ENCODE results near the gene LRRC10.
"Not testable (repeated sequence)": the region's sequence is repeated elsewhere in the genome, so short reads cannot be mapped to it uniquely, and the experiment has no call there.

Gene LRRC10

GRCh38 chr12:69620921-69621320 lies 10.2 kb upstream of the LRRC10 start:
- DNase-seq (ENCODE audit: extremely low read depth, low read depth): no peak
- TF ChIP-seq, protein P1, sequence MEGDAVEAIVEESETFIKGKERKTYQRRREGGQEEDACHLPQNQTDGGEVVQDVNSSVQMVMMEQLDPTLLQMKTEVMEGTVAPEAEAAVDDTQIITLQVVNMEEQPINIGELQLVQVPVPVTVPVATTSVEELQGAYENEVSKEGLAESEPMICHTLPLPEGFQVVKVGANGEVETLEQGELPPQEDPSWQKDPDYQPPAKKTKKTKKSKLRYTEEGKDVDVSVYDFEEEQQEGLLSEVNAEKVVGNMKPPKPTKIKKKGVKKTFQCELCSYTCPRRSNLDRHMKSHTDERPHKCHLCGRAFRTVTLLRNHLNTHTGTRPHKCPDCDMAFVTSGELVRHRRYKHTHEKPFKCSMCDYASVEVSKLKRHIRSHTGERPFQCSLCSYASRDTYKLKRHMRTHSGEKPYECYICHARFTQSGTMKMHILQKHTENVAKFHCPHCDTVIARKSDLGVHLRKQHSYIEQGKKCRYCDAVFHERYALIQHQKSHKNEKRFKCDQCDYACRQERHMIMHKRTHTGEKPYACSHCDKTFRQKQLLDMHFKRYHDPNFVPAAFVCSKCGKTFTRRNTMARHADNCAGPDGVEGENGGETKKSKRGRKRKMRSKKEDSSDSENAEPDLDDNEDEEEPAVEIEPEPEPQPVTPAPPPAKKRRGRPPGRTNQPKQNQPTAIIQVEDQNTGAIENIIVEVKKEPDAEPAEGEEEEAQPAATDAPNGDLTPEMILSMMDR (IDR thresholded peaks at IDR 0.05; ENCODE audit: low read depth, low read length): no peak

DNA sequence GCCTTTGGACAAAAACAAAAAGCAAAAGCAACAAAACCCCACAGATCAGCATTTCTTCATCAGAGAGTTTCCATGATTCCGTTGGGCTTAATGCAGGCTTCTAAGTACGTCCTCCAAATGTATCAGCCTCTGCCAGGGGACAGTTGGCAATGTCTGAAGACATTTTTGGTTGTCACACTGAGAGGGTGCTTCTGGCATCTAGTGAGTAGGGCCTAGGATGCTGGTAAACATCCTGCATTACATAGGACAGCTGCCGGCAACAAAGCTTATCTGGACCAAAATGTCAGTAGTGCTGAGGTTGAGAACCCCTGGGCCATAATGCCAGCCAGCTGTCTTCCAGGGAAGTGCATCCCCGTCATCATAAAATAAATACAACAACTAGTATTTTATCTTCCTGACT lies 9.4 kb upstream of the LRRC10 start:
- TF ChIP-seq, protein P1 (IDR thresholded peaks at IDR 0.05; ENCODE audit: low read depth, low read length): no peak
- no peak for DNase-seq (ENCODE audit: extremely low read depth, low read depth)

DNA sequence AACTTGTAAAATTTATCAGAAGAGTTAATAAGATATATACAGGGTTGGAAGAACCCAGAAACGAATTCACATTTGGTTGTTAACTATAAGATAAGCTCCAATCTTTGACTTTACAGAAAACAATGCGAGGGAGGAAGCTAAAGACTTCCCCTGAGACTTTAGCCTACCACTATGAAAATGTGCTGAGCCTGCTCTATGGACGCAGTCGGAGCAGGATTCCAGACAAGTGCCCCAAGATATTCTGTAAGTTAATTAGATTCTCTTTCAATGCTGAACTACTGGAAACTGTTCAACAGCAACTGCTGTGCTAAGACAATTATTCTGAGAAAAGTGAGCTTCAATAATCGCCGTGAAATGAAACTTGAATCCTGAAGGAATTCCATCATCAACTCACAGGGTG lies 8.3 kb upstream of the LRRC10 start:
- no peak for DNase-seq (ENCODE audit: extremely low read depth, low read depth)
- TF ChIP-seq, protein P1 (IDR thresholded peaks at IDR 0.05; ENCODE audit: low read depth, low read length): no peak

DNA sequence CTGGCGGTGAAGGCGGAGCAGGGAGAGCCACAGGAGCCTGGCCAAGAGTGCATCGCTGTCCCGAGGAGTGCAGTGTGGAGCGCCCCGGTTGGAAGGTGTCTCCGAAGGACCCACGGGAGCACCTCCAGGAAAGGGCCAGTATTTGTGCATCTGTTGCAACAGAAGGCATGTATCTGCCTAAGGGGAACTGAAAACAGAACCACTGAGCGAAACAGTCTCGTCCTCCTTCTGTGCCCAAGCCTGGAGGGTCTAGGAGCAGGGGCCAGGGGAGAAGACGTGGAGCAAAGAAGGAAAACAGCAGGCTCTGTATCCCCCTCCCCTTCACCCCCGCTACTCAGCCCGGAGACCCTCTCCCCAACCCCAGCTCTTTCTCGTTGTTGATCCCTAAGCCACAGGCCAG lies 5.3 kb upstream of the LRRC10 start:
- no peak for DNase-seq (ENCODE audit: extremely low read depth, low read depth)
- TF ChIP-seq, protein P1 (IDR thresholded peaks at IDR 0.05; ENCODE audit: low read depth, low read length): no peak

DNA sequence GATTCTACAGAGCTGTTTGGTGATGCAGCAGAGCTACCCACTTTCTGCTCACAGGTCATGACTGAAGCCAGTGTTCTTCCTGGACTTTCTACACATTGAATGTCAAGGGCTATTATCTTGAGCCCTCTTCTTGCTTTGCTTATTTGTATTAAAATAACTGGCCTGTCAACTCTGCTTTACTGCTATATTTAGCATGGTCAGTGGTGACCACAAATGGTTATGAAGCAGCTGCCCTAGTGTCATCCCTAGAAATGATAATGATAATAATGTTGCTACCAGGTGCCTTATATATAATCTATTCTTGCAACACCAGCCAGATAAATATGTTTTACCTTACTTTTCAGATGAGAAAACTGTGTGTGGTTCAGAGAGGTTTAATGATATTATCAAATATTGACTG lies 2.6 kb upstream of the LRRC10 start:
- DNase-seq (ENCODE audit: extremely low read depth, low read depth): no peak
- TF ChIP-seq, protein P1 (IDR thresholded peaks at IDR 0.05; ENCODE audit: low read depth, low read length): no peak

DNA sequence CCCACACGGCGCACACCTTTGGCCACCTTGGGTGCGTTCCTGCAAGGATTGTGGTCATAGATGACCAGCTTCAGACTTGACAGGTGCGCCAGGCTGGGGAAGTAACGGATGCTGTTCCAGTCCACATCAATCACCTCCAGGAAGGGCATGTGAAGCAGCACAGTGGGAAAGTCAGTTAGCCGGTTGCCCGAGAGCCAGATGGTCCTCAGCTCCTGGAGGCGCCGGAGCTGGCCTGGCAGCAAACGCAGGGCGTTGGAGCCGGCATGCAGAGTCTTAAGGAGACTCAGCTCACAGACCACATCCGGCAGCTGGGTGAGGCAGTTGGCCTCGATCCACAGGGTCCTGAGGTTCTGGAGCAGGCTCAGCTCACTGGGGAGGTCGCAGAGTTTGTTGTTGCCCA lies 581 bp downstream of the LRRC10 start:
- TF ChIP-seq, protein P1 (IDR thresholded peaks at IDR 0.05; ENCODE audit: low read depth, low read length): no peak
- DNase-seq (ENCODE audit: extremely low read depth, low read depth): no peak

DNA sequence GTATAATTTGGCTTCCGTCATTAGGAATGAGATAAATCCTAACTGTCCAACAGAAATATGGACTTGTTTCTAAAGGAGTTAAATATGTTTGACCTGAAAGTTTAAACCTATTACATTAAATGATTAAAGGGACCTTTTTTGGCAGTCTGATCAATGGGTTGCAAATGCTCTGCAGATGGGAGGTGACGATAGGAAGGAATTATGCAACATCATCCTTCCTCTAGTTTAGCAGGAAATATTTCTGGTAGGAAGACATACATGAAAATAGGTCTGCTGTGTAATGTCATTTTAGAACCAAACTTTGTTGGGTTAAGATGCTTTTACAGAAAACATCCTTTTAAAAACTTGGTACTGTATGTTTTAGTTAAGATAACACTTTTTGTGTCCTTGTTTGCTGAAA lies 2.6 kb downstream of the LRRC10 start:
- DNase-seq (ENCODE audit: extremely low read depth, low read depth): no peak
- TF ChIP-seq, protein P1 (IDR thresholded peaks at IDR 0.05; ENCODE audit: low read depth, low read length): no peak

- DNase-seq (ENCODE audit: extremely low read depth, low read depth): not testable (repeated sequence)
These were observed 6.4 kb downstream of the LRRC10 start for GRCh38 chr12:69604275-69604674.

DNA sequence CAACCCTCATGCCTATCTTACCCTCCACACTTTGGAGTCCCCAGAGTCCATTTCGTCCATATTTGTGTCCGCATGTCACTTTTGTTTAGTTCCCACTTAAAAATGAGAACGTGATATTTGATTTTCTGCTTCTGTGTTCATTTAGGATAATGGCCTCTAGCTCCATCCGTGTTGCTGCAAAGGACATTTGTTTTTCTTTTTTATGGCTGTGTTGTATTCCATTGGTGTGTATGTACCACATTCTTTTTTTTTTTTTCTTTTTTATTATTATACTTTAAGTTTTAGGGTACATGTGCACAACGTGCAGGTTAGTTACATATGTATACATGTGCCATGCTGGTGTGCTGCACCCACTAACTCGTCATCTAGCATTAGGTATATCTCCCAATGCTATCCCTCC lies 7.2 kb downstream of the LRRC10 start:
- not testable (repeated sequence) for DNase-seq (ENCODE audit: extremely low read depth, low read depth)
